MG63 (cell line): ENCODE results near the gene CHCHD1. TPM values are rescaled to one million over a fixed set of nuclear protein-coding genes. Genes with fewer than 3 reads are reported as not detected.

Experiments used
- DNase-seq: peaks from one replicate; pipeline ENCODE4 v3.0.0-alpha.2; 2020
- H3K27me3 ChIP-seq: fragments of 250-450 bp; sonication (Bioruptor Pico); 2 replicates; pipeline ENCODE4 v1.5.1; 2020; ENCODE audit warnings: mild to moderate bottlenecking, moderate library complexity
- H3K36me3 ChIP-seq: fragments of 250-450 bp; sonication (Bioruptor Pico); 2 replicates; pipeline ENCODE4 v1.5.1; 2020; ENCODE audit warnings: mild to moderate bottlenecking, moderate library complexity
- H3K4me3 ChIP-seq: fragments of 250-450 bp; sonication (Bioruptor Pico); 2 replicates; pipeline ENCODE4 v1.5.1; 2020; ENCODE audit warnings: mild to moderate bottlenecking, moderate library complexity
- H3K9me3 ChIP-seq: fragments of 250-450 bp; sonication (Bioruptor Pico); 2 replicates; pipeline ENCODE4 v1.5.1; 2020; ENCODE audit warnings: mild to moderate bottlenecking, moderate library complexity
- total RNA-seq: library from RNA; depleted of rRNA; stranded (reverse); fragments of >200 nt; shearing (Covaris generic); gene quantifications from 2 replicates; pipeline ENCODE4 v1.2.3, GENCODE V29; 2014; ENCODE audit warnings: low replicate concordance

Gene CHCHD1
- total RNA-seq, 1 experiment from 2014 or later = 58.5 TPM

GRCh38 chr10:73759512-73760115 is 22.2 kb upstream of the CHCHD1 start:
- Histone ChIP-seq H3K9me3 (no peaks in the 10 kb centered on the region), H3K27me3 (no peaks in the 10 kb centered on the region), H3K4me3 (no peak overlapping the region), H3K36me3 (peaks cover 61% of the 10 kb centered on the region)
- DNase-seq = no peak

GRCh38 chr10:73761781-73762180 is 20.1 kb upstream of the CHCHD1 start:
- DNase-seq = no peak
- Histone ChIP-seq H3K4me3 (no peak overlapping the region), H3K36me3 (peaks cover 79% of the 10 kb centered on the region), H3K9me3 (no peaks in the 10 kb centered on the region), H3K27me3 (no peaks in the 10 kb centered on the region)

GRCh38 chr10:73762915-73763314 is 18.9 kb upstream of the CHCHD1 start:
- DNase-seq = no peak
- Histone ChIP-seq H3K9me3 (no peaks in the 10 kb centered on the region), H3K4me3 (no peak overlapping the region), H3K27me3 (no peaks in the 10 kb centered on the region), H3K36me3 (peaks cover 89% of the 10 kb centered on the region)

GRCh38 chr10:73763343-73763742 is 18.5 kb upstream of the CHCHD1 start:
- Histone ChIP-seq H3K36me3 (peaks cover 89% of the 10 kb centered on the region), H3K9me3 (no peaks in the 10 kb centered on the region), H3K27me3 (no peaks in the 10 kb centered on the region), H3K4me3 (no peak overlapping the region)
- DNase-seq = no peak

GRCh38 chr10:73765066-73765465 is 16.8 kb upstream of the CHCHD1 start:
- no peaks in the 10 kb centered on the region for H3K9me3 ChIP-seq
- no peak for DNase-seq
- H3K27me3 ChIP-seq = no peaks in the 10 kb centered on the region
- H3K4me3 ChIP-seq = no peak overlapping the region
- H3K36me3 ChIP-seq = peaks cover 89% of the 10 kb centered on the region

- DNase-seq = no peak
- Histone ChIP-seq H3K36me3 (peaks cover 78% of the 10 kb centered on the region), H3K4me3 (no peak overlapping the region), H3K27me3 (no peaks in the 10 kb centered on the region), H3K9me3 (no peaks in the 10 kb centered on the region)
Observed at GRCh38 chr10:73768881-73769280, 13.0 kb upstream of the CHCHD1 start.

- no peak for DNase-seq
- peaks cover 80% of the 10 kb centered on the region for H3K36me3 ChIP-seq
- no peaks in the 10 kb centered on the region for H3K27me3 ChIP-seq
- H3K4me3 ChIP-seq = no peak overlapping the region
- no peaks in the 10 kb centered on the region for H3K9me3 ChIP-seq
Observed at GRCh38 chr10:73769396-73769795, 12.5 kb upstream of the CHCHD1 start.

- Histone ChIP-seq H3K4me3 (peak overlapping the region; percentile 70), H3K36me3 (peaks cover 72% of the 10 kb centered on the region), H3K9me3 (no peaks in the 10 kb centered on the region), H3K27me3 (no peaks in the 10 kb centered on the region)
- DNase-seq = no peak
Observed at GRCh38 chr10:73771722-73772280, 10.0 kb upstream of the CHCHD1 start.

- Histone ChIP-seq H3K36me3 (peaks cover 71% of the 10 kb centered on the region), H3K9me3 (no peaks in the 10 kb centered on the region), H3K27me3 (no peaks in the 10 kb centered on the region), H3K4me3 (peak overlapping the region; percentile 70)
- peak; percentile 85 for DNase-seq
Observed at GRCh38 chr10:73772281-73773151, 9.3 kb upstream of the CHCHD1 start.

GRCh38 chr10:73773152-73773879 is 8.5 kb upstream of the CHCHD1 start:
- Histone ChIP-seq H3K4me3 (peak overlapping the region; percentile 70), H3K36me3 (peaks cover 69% of the 10 kb centered on the region)

GRCh38 chr10:73774637-73775036 is 7.2 kb upstream of the CHCHD1 start:
- Histone ChIP-seq H3K4me3 (peak overlapping the region; percentile 70; the same call in 1 of the 2 replicates), H3K36me3 (peaks cover 63% of the 10 kb centered on the region)
- DNase-seq = no peak

More at GRCh38 chr10:73773152-73773879, 8.5 kb upstream of the CHCHD1 start:
- no peaks in the 10 kb centered on the region for H3K9me3 ChIP-seq
- no peaks in the 10 kb centered on the region for H3K27me3 ChIP-seq
- peak; percentile 33 for DNase-seq

GRCh38 chr10:73779018-73779417 is 2.8 kb upstream of the CHCHD1 start:
- no peak overlapping the region for H3K4me3 ChIP-seq
- H3K9me3 ChIP-seq = no peaks in the 10 kb centered on the region
- no peak for DNase-seq
- no peaks in the 10 kb centered on the region for H3K27me3 ChIP-seq
- H3K36me3 ChIP-seq = peaks cover 54% of the 10 kb centered on the region

More at GRCh38 chr10:73774637-73775036, 7.2 kb upstream of the CHCHD1 start:
- no peaks in the 10 kb centered on the region for H3K9me3 ChIP-seq
- H3K27me3 ChIP-seq = no peaks in the 10 kb centered on the region

- DNase-seq = no peak
- Histone ChIP-seq H3K27me3 (no peaks in the 10 kb centered on the region), H3K4me3 (no peak overlapping the region), H3K9me3 (no peaks in the 10 kb centered on the region), H3K36me3 (peaks cover 50% of the 10 kb centered on the region)
Observed at GRCh38 chr10:73779539-73780197, 2.2 kb upstream of the CHCHD1 start.

GRCh38 chr10:73780301-73780700 is 1.5 kb upstream of the CHCHD1 start:
- no peaks in the 10 kb centered on the region for H3K27me3 ChIP-seq
- no peaks in the 10 kb centered on the region for H3K9me3 ChIP-seq
- peak overlapping the region; percentile 81 for H3K4me3 ChIP-seq
- DNase-seq = no peak
- peaks cover 49% of the 10 kb centered on the region for H3K36me3 ChIP-seq

- H3K36me3 ChIP-seq = peaks cover 47% of the 10 kb centered on the region
- H3K27me3 ChIP-seq = no peaks in the 10 kb centered on the region
- DNase-seq = no peak
- peak overlapping the region; percentile 81 for H3K4me3 ChIP-seq
- H3K9me3 ChIP-seq = no peaks in the 10 kb centered on the region
Observed at GRCh38 chr10:73780966-73781365, 882 bp upstream of the CHCHD1 start.

- Histone ChIP-seq H3K36me3 (peaks cover 43% of the 10 kb centered on the region), H3K27me3 (no peaks in the 10 kb centered on the region), H3K4me3 (peak overlapping the region; percentile 81), H3K9me3 (no peaks in the 10 kb centered on the region)
- no peak for DNase-seq
Observed at GRCh38 chr10:73781548-73781878, 335 bp upstream of the CHCHD1 start.

GRCh38 chr10:73782749-73783085 is 869 bp downstream of the CHCHD1 start:
- Histone ChIP-seq H3K27me3 (no peaks in the 10 kb centered on the region), H3K4me3 (peak overlapping the region; percentile 81), H3K36me3 (peaks cover 35% of the 10 kb centered on the region), H3K9me3 (no peaks in the 10 kb centered on the region)
- DNase-seq = no peak
